NCI-H2227 treated with DMSO at 0.1 percent for 48 hours (cell line): Measurements from ENCODE around the gene SLC9A3.
"Not testable (repeated sequence)": the region's sequence is repeated elsewhere in the genome, so short reads cannot be mapped to it uniquely, and the experiment has no call there.

Source experiments
- DNase-seq: peaks from one replicate; lab custom pipeline; 2025; lab: John Stamatoyannopoulos, UW

SLC9A3 gene

DNA sequence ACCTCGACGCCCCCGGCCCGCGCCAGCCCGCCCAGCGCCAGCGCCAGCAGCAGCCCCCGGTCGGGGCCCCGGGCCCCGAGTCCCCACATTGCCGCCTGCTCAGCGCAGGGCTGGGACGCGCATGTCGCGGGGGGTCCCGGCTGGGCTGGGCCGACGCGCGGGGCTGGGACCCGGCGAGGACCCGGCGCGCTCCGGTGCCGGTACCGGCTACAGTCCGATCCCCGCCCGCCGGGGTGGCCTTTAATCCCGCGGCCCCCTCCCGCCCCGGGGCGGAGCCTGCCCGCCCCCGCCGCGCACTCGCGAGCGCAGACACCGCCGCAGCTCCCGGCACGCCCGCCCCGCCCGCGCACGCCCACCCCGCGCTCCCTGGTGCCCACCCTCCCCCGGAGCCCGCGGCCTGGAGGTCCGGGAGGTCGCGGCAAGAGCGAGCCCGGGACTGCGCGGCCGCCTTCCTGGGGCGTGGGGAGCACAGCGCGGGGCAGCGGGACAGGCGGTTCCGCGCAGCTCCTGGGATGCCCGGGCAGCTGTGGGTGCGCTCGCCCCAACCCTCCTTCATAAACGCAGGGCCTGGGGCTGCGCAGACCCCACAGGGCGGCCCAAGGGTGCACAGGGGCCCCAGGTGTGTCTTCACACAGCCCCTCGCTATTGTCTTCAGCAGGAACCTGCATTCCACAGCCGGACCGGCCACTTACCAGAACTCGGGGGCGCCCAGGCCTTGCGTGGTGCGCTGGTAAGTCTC is at the start of gene SLC9A3:
SLC9A3 (minus strand) TSS at position 216 of the 739 bp plus-strand sequence.
- no peak for DNase-seq

DNA sequence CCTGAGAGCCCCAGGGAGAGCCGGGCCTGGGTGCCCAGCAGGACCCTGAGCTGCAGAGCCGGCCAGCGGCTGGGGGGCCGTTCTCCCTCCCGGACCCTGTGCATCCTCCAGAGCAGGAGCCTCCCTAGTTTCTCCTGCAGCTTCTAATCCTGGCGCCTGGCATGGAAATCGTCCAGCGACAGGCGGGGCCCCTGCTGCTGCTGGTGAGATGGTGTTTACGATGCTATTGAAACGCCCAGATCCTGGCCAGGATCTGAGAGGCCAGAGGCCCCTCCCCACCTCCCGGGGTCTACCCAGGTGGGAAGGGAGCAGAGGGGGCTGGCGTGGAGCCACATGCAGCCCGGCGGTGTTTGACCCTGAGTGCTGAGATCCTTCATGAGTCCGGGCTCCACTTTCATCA is 49.7 kb upstream of the SLC9A3 start:
- peak; percentile 13 for DNase-seq

DNA sequence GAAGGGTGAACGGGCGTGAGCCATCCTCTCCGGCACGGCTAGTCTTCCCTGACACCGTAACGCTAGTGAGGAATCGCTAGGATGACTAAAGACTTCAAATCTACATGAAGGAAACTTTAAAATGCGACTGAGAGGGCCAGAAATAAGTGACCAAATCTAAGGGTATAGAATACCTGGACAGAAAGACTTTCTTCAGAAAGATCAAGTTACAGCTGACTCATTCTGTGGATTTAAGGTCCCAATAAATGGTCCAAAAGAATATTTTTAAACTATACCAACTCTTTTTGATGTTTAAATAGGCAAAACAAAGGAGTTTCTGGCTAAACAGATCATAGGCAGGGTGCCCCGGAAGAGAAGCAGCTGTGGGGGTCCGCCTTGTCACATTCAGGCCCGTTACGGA is 49.0 kb upstream of the SLC9A3 start:
- no peak for DNase-seq

DNA sequence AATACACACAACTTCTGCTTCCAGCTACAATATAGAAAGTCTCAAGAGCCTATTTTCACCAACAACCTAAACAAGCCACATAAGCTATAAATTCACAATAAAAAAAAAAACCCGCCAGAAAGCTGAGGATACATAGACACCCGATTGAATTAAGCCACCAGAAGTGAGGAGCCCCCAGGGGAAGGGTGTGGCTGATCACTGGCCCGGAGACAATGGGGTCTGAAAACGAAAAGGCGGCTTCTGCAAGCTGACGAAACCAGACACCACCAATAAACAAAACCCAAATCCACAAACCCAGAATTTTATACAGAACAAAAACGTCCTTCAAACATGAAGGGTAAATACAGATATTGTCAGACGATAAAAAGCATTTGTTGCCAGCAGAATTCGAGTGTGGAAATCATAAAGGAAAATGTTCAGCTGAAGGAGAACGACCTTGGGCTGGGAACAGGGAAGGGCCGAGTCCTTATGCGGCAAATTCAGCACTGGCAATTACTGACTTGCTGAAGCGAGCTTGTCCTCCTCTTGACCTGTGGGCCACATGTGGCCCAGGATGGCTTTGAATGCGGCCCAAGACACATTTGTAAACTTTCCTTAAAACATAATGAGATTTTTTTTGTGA is 48.3 kb upstream of the SLC9A3 start:
- DNase-seq, result no peak

DNA sequence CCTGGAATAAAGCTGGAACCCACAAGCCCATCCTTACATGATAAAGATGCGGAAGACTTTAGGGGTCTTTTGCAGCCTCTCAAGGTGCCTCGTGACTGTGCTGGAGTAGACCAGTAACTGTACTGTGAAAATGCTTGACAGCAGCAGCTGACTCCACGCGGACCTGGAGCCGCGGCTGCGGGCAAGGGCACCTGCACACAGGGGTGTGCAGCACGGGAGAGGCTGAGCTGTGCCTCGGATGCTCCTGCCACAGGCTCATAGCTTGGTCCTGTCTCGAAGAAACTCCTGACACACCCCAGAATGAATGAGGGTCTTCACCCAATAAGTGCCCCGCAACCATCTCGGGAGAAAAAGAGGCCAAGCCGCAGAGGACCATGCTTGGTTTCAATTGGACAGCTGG is 47.5 kb upstream of the SLC9A3 start:
- no peak for DNase-seq

DNA sequence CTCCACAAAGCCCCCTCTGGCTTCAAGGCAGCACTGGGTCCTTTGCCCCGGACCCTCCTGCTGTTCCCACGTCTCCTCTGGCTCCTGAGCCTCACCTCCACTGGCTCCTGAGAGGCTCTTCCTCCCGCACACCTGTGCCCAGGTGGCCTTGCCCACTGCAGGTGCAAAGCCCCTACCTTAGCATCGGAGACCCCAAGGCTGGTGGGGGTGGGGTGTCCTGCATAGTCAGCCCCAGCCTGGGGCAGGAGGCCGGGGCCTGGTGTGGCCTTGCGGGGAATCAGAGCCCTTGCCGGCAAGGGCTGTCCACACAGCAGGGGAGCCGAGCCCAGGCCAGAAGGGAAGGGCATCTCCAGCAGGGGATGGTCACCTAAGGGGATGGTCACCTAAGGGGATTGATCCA is 46.6 kb upstream of the SLC9A3 start:
- no peak for DNase-seq

DNA sequence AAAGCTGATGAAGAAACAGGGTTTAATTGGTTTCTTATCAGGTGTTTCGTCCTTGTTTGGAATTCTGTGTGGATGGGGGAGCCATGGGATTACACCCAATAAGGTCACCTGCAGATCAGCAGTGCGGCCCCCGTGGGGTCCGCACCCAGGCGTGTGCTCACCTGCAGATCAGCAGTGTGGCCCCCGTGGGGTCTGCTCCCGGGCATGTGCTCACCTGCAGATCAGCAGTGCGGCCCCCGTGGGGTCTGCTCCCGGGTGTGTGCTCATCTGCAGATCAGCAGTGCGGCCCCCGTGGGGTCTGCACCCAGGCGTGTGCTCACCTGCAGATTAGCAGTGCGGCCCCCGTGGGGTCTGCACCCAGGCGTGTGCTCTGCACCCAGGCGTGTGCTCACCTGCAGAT is 46.2 kb upstream of the SLC9A3 start:
- DNase-seq, result no peak

DNA sequence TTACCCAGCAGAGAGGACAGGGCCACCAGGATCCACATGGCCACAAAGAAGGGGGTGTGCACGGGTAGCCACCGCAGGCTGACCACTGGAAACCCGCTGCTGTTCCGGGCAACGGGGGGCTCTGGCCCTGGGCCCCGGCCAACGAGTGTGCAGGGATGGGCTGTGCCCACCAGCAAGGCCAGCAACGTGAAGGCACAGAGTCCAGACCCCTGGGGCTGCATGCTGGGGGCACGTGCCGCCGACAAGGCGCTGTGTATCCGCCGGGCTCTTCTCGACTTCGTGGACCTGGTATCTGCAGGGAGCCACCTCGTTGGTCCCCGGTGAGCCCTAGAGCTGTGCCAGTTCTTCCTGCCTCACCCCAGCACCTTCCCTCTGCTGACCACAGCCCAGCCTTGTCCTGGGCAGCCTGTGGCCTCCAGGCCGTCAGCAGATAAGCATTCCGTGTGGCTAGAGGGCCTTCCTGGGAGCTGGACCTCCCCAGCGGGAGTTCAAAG is 45.7 kb upstream of the SLC9A3 start:
- DNase-seq, result no peak

DNA sequence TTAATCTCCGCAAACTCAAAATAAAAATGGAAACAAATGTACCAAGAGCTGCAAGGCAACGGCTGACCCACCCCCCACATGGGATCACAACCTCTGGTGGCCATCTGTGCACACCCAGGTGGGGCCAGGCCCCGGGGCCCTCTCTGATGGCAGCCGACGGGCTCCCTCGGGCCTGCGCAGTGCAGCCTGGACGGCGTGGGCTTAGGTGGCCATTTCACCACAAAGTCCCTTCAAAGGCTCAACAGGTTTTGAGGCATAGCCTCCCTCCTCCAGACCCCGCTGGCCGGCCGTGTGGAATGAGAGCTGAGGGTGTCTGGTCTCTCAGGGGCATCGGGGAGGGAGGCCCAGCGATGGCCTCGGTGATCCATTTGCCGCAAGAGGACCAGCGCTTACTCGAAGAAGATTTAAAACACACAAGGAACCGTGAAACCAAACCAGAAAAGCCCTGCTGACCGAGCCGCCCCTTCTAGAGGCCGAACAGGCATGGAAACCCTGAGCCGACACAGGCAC is 45.2 kb upstream of the SLC9A3 start:
- DNase-seq, result no peak

DNA sequence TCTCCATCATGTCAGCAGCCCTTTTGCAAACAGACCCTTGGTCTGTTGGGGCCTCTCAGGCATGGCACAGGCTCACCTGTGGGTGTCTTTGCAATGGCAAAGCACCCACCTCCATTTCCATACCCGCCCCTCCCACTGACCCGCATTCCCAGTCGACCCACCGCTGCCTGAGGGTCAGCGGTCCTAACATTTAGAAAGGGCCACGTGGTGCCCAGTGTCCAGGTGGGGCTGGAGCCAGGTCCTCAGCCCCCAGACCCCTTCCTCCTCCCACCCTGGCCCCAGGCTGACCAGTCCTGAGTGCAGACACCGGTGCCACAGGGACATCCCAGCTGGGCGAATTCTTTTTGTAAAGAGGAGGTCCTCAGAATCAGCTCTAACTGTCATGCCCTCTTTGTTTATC is 44.6 kb upstream of the SLC9A3 start:
- no peak for DNase-seq

DNA sequence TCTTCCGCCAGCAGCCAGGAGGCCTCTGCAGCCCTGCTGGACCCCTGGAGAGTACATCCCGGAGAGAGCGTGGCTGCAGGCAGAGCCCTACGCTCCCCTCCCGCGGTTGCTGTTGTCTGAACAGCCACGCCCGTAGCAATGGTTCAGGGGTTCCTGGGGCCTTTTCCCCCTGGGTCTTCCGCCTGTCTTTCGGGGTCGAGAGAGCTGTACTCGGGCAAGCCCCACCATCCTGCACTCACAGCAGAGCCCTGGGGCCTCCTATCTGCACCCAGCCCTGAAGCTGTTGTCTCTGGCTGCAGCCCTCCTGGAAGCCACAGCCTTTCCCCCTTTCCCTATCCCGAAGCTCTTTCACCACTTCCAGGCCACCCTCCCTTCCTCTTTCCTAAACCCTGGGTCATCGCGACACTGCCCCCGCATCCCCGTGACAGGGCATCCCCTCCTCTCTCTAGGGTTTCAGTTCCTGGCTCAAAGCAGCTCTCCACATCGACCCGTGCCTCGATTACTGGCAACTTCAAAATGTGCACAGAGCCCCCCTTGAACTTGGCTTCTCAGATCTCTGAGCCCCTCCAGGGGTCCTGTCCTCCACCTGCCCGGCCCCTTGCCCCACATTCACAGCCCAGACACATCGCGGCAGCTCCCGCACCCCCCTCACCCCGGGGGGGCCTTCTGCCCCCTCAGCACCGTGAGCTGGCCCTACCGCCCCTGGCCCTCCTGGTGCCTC is 44.0 kb upstream of the SLC9A3 start:
- DNase-seq, result no peak

DNA sequence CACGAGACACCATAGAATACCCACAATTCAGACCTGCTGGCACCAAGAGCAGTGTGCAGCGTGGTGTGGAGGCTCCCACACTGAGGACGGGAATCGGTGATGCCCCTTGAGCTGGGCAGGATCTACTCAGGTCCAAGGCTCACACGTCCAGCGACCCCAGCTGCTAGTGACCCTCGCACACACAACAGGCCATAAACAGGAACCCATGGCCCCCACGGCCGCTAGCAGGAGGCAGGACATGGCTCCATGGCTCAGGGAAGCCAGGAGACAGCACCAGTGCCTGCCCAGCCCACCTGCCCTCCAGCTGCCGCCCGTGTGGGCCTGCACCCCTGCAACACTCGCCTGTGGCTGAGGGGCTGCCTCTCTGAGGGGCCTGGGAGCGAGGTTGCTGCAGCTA is 43.4 kb upstream of the SLC9A3 start:
- DNase-seq, result no peak

DNA sequence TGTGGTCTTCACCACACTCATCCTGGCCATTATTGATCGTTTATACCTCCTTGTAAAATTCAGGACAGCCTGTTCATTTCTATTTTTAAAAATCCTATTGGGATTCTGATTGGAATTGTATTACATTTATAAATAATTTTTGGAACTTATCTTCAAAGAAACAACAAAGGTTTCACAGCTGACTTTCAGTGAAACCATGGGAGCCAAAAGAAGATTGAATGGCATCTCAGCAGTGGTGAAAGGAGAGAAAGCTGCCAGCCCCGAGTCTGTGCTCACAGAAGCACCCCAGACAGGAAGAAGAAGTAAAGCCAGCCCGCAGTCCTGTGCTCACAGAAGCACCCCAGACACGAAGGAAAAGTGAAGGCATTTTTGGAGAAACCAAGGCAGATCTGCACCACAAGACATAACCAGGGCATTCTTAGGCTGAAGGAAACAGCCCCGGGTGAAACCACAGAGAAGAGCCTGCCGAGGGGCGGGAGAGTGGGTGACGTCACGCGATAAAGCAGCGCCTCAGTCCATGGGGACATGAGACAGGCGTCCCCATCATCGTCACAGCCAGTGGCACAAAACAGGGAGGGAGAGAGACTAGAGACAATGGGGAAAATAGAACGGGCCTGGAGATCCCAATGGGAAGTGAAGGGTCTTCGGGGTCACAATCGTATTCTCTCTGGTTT is 42.5 kb upstream of the SLC9A3 start:
- no peak for DNase-seq

DNA sequence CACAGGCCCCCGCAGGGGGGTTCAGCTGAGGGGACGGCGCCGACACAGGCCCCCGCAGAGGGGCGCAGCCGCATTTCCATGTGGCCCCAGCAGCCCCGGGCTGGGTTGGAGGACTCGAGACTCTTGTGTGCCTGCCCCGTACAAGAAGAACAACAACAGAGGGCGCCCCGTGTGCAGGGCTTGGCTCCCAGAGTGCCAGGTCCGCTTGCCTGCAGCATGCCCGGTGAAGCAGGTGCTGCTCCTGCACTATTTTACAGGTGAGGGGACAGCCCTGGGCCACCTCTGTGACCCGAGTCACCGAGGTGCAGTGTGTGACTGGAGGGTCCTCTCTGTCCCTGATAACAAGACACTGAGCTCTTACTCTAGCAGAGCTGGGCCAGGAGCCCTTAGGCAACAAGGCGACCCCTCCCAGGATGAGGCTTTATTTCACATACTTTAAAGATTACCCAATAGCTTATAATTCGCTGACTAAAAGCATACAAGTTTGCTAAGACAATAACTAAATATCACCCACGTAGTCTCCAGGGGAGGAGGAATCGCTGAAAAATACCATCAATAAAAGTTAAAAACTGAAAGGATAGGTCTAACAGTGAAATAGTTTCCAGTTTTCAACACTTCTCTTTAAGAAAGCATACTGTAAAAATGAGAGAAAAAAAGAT is 41.7 kb upstream of the SLC9A3 start:
- no peak for DNase-seq

DNA sequence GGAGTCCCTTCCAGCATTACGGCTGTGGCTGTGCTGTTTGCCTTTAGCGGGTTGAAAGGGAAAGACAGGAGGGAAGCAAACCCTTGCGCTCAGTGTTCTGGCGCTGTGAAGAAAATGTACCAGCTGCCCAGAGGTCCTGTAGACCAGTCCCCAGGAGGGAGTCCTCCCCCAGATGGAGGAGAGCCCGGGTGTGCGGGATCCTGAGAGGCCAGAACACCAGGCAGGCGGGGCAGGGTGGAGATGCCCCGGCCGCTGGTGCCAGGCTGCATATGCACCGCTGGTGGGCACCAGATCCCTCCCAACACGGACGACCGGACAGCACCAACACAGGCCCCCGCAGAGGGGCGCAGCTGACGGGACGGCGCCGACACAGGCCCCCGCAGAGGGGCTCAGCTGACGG is 37.2 kb upstream of the SLC9A3 start:
- DNase-seq, result no peak

DNA sequence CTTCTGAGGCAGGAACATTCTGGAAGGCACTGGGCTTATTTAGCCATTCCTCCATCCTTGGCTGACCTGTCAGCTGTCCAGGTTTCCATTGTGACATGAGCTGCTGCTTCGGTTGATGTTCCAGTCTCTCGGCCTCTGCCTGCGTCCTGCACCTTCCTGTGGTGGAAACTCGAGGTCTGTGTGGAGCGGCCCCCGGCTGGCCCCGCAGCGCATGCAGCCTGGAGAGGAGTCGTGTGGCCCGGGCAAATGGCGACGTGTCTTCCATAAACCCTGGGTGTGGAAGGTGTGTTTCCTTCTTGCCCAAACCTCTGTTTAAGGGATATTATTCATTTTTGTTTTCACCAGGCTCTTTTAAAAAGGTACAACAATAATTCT is 36.5 kb upstream of the SLC9A3 start:
- DNase-seq, result no peak

DNA sequence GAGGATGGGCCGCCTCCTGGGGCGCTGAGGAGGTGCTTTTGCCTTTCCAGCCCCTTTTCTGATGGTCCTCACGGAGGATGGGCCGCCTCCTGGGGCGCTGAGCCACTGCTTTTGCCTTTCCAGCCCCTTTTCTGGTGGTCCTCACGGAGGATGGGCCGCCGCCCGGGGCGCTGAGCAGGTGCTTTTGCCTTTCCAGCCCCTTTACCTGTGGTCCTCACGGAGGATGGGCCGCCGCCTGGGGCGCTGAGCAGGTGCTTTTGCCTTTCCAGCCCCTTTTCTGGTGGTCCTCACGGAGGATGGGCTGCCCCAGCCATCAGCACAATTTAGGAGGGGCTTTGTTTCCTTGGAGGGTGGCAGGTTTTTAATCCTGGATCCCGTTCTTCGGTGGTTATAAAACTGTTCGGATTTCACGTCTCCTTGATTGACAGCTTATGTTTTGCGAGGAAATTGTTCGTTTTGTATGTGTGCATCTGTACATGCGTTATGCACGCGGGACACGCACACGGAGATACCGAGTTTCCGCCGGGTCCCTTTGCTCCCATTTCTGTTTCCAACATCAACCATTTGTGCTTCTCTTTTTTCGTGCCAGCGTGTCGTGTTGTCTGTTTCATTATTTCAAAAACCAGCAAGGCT is 34.7 kb upstream of the SLC9A3 start:
- DNase-seq, result no peak

DNA sequence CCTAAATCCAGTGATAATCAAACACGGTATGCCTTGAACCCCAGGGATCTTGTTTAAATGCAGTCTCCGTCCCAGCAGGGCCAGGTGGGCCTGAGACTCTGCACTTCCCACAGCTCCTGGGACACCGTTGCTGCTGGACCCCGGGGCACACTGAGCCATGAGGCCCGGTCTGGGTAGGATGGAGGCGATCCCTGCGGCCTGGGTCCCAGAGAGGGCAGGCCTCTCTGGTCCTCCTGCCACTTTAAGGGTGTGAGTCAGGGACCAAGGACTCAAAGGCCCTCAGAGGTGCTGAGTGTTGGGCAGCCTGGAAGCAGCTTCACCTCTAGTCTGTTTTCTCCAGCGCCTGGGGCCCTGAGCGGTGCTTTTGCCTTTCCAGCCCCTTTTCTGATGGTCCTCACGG is 34.1 kb upstream of the SLC9A3 start:
- no peak for DNase-seq

DNA sequence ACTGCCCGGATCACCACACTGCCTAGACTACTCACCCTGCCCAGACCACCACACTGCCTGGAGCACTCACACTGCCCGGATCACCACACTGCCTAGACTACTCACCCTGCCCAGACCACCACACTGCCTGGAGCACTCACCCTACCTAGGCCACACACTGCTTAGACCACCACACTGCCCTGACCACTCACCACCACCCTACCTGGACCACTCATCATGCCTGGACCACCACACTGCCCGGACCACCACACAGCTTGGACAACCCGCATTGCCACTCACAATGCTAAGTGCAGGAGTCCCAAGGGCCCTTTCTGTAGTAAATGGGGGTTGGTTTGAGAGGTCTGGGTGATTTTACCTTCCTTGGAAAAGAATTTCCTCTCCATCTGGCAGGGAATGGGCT is 33.7 kb upstream of the SLC9A3 start:
- DNase-seq, result not testable (repeated sequence)

DNA sequence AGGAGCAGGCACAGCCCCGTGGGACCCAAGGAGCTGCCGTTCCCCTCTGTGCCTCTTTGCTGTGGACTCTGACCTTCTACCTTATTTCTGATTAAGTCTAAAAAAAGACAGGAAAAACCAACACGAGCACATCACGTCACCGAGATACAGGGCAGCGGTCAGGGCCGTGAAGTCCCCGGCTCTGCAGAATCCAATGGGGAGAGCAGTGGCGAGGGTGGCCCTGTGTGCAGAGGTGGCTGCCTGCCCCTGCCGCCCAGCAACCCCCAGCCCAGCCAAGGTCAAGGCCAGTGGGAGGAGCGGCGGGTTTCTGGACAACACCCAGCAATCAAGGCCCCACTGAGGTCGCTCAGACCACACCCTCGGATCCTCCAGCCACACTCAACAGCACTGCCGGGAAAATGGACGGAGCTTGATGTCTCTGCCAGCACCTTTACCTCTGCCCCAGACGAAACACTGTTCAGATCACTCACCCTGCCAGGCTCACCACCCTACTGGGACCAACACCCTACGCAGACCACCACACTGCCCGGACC is 32.7 kb upstream of the SLC9A3 start:
- no peak for DNase-seq

DNA sequence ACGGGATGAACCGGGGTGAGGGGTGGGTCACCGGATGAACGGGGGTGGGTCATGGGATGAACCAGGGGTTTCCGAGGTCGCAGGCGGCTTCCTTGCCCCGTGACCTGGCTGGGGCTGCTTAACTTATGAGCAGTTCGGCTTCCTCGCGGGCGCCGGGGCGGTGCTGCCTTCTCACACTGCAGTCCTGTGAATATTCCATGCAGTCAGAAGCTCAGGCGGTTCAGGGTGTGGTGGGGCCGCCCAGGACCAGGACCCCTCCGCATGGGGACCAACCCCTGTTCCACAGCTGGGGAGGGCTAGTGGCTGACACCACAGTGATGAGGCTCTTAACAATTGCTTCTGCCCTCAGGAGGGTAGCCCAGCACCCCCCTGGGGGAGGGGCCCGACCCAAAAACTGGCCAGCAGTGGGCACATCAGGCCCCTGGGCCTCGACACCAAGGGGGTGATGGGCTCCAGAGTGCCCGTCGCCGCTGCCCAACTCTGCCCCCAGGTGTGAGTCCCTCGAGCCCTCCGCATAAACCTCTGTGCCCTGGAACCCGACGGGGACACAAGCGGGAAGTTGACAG is 30.9 kb upstream of the SLC9A3 start:
- no peak for DNase-seq
